Ecto neural progenitor cell (in vitro differentiated cells): ENCODE results near the gene FAF2.
"Not testable (repeated sequence)": the region's sequence is repeated elsewhere in the genome, so short reads cannot be mapped to it uniquely, and the experiment has no call there.

Source experiments
- DNase-seq: peaks from one replicate; pipeline ENCODE4 v3.0.0-alpha.2; 2018; ENCODE audit warnings: low spot score

The FAF2 gene

GRCh38 chr5:176416965-176417364, 31.2 kb upstream of the FAF2 start:
- no peak for DNase-seq

DNA sequence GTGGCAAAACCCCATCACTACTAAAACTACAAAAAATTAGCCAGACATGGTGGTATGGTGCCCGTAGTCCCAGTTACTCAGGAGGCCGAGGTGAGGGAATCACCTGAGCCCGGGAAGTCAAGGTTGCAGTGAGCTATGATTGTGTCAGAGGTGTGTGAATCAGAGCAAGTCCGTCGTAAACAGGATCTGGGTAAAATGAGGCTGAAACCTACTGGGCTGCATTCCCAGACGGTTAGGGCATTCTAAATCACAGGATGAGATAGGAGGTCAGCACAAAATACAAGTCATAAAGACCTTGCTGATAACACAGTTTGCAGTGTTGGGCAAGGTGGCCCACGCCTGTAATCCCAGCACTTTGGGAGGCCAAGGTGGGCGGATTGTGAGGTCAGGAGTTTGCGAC, 29.9 kb upstream of the FAF2 start:
- DNase-seq: no peak

DNA sequence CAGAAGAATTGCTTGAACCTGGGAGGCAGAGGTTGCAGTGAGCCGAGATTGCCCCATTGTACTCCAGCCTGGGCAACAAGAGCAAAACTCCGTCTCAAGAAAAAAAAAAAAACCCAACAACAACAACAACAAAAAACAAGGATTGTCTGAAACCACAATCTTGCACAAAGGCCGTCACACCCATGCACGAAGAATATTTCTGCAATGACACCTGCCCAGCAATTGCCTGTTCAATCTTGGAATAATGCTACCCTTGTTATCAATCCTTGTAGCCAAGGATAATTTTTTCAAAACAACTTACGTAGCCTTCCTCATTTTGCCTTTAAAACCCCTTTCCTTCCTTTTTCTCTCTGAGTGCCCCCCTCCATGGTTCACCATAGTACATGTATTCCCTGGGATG, 28.1 kb upstream of the FAF2 start:
- DNase-seq: no peak

DNA sequence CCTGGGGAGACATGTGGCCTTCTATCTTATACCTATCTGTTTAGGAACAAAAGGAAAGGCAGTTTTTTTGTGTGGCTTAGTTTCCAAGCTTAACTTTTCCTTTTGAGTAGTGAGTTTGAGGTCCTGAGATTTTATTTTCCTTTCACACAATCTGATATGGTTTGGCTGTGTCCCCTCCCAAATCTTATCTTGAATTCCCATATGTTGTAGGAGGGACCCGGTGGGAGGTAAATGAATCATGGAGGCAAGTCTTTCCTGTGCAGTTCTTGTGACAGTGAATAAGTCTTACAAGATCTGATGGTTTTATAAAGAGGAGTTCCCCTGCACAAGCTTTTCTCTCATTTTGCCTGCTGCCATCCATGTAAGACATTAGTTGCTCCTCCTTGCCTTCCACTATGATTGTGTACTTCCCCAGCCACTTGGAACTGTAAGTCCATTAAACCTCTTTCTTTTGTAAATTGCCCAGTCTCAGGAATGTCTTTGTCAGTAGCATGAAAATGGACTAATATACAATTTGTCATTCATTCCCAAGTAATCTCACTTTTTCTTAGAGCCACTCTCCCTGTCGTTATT, 27.1 kb upstream of the FAF2 start:
- DNase-seq: no peak

DNA sequence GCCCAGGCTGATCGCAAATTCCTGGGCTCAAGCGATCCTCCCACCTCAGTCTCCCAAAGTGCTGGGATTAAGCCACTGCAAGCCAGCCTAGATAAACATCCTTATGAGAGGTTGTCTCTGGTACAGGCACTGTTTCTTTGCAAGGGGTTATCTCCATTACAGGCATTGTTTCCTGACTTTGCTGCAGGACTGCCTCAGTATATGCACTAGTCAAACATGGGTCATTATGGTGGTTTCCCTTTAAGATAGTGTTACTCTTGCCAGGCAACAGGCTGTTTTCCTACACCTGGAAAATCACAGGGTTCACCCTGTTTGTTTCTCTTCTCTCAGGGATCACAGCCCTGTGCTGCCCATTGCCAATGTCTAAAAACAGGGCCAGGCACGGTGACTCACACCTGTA, 24.0 kb upstream of the FAF2 start:
- no peak for DNase-seq

DNA sequence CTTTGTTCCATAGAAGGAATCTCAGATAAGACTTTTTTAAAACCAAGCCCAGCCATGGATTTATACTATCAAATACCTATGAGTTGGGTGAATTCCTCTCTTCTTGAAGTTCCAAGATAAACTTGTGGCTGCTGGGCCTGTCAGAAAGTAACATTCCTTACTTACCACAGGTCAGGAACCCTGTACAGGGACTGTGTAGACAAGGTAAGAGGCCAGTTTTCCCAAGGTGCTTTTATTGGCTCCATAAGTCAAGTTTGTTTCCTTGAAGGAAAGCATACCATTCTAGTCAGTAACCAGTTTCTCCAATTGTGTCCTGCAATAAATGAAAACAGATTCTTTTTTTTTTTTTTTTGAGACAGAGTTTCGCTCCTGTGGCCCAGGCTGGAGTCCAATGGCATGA, 23.0 kb upstream of the FAF2 start:
- DNase-seq: no peak

DNA sequence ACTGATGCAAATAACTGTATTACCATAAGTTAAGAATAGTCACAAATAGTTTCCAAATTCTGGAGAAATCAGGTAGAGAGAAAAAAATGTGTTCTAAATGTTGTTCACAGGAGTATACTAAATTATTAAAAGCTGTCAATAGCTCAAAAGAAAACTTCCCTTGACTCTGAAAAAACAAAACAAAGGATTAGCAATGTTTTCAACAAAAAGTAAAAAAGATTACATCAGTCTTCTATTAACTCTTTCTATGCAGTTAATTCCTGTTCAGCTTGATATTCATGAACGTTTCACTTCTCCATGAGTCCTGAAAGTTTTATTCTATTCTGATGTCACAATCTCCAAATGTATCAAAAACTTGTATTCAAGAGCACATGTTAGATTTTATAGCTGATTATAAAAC, 22.4 kb upstream of the FAF2 start:
- DNase-seq: no peak

DNA sequence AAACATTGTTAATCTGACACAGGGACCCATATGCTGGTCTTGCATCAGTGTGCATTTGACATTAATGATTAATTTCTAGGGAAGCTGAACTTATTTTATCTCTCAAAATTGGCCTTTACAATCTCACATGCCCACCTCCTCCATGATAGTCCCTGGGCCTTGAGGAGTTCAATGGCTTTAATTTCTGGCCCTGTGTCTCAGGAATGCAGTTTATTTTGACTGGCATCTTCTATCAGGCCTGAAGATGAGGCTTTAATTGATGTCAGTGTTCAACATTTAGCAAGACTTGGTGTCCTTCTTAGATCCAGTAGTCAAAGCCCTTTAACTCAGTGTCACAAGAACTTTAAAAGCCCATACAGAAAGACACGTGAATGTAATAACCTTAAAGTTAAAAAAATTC, 21.3 kb upstream of the FAF2 start:
- DNase-seq: no peak

DNA sequence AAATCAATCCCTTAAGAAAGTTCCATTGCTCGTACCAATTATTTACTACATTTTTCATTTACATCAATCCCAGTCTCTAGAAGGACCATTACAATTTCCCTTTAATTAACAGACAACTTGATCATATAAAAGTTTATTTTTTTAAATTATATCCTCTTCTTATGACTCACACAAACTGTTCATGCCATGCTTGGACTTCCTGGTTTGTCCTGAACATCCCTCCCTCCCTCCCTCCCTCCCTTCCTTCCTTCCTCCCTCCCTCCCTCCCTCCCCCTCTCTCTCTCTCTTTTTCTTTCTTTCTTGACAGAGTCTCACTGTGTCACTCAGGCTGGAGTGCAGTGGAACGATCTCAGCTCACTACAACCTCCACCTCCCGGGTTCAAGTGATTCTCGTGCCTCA, 20.2 kb upstream of the FAF2 start:
- no peak for DNase-seq

GRCh38 chr5:176429972-176430371, 18.2 kb upstream of the FAF2 start:
- no peak for DNase-seq

DNA sequence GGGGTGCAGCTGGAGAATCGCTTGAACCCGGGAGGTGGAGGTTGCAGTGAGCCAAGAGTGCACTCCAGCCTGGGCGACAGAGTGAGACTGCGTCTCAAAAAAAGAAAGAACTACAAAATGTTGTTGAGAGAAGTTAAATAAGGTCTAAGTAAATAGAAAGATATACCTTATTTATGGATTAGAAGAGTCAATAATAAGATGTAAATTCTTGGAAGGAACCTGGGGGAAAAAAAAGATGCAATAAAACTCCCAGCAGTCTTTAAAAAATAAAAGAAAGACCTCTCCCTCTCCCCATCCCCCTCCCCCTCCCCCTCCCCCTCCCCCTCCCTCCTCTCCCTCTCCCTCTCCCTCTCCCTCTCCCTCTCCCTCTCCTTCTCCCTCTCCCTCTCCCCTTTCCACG, 15.5 kb upstream of the FAF2 start:
- DNase-seq: no peak

- DNase-seq: no peak
These were observed 11.5 kb upstream of the FAF2 start for GRCh38 chr5:176436656-176437055.

DNA sequence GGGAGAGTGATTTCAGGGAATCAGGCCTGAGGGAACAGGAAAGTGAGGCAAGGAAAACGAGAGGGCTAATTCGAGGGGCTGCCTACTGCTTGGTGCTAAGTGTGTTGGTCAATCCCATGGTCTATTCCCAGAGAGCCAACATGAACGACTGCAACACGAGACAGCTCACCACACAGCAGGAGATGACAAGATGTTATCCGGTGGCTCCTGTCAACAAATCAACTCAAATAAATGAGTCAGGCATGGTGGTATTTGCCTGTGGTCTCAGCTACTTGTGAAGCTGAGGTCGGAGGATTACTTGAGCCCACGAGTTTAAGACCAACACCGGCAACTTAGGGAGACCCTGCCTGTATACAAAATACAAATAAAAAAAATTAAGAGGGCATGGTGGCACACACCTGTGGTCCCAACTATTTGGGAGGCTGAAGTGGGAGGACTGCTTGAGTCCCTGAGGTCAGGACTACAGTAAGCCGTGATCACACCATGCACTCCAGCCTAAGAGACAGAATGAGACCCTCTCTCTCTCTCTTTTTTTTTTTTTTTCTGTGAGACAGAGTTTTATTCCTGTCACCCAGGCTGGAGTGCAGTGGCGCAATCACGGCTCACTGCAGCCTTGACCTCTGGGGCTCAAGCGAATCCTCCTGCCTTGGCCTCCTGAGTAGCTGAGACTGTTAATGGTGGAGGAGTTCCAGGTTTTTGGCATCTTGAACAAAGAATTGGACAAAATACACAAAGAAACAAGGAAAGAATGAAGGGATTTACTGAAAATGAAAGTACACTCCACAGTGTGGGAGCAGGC, 9.0 kb upstream of the FAF2 start:
- no peak for DNase-seq

DNA sequence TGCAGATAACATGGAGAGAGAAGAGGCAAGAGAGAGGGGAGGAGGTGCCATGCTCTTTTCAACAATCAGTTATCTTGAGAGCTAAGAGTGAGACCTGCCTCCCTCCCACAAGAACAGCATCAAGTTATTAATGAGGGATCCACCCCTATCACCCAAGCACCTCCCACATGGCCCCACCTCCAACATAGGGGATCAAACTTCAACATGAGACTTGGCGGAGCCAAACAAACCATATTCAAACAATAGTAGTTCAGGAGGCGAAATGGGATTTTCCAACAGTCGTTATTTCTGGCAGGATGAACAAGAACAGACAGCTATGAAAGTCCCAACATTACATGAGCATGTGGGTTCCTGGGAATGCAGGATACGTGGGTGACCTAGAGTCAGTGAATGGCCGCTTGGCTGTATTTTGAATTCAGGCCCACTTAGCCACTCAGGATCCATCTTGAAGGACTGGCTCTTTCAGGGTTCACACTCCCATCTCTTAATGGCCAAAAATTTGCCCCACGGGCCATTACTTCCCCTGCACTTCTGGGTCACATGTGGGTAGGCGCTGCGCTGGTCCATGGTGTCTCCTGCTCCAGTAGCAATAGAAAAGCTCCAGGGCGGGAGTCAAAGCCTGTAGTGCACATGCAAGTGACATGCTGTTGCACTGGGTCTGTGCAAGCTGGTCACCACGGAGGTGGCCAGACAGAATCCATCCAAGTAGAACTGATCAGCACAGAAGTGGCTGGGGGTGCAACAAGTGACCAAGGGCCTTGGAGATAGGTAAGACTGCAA, 7.1 kb upstream of the FAF2 start:
- DNase-seq: no peak

- DNase-seq: no peak
These were observed 6.3 kb upstream of the FAF2 start for GRCh38 chr5:176441921-176442323.

DNA sequence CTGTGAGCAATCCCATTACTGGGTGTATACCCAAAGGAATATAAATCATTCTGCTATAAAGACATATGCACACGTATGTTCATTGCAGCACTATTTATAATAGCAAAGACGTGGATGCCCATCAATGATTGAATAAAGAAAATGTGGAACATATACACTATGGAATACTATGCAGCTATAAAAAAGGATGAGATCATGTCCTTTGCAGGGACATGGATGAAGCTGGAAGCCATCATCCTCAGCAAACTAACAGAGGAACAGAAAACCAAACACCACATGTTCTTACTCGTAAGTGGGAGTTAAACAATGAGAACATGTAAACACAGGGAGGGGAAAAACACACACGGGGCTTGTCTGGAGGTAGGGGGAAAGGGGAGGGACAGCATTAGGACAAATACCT, 5.3 kb upstream of the FAF2 start:
- DNase-seq: not testable (repeated sequence)

DNA sequence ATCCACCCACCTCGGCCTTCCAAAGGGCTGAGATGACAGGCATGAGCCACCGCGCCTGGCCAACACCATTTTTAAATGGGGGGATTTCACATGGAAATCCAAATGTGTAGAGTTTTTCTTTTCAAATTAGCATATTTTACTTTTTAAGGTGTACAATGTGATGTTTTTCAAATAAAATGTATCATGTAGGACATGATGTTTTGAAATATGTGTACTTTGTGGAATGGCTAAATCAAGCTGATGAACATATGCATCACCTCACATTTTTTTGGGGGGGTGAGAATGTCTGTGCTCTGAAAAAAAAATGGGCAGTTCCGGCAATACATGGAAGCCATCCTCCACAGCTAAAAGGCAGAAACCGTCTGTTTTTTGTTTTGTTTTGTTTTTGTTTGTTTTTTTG, 3.4 kb upstream of the FAF2 start:
- no peak for DNase-seq

- DNase-seq: no peak
These were observed 2.0 kb upstream of the FAF2 start for GRCh38 chr5:176446028-176446665.

- peak; percentile 50 for DNase-seq
These were observed 1.1 kb upstream of the FAF2 start for GRCh38 chr5:176446884-176447590.

GRCh38 chr5:176447591-176447977, 601 bp upstream of the FAF2 start:
- no peak for DNase-seq

GRCh38 chr5:176450077-176450476, 1.9 kb downstream of the FAF2 start:
- no peak for DNase-seq

GRCh38 chr5:176454724-176455394, 6.7 kb downstream of the FAF2 start:
- no peak for DNase-seq
